Stimulated activated naive CD4-positive, alpha-beta T cell treated with Interleukin-2 at 50 U/mL for 16 hours (primary cell): ENCODE measurements around the gene MIP.
"Not testable (repeated sequence)": the region's sequence is repeated elsewhere in the genome, so short reads cannot be mapped to it uniquely, and the experiment has no call there.

Experiments used
- DNase-seq: peaks from one replicate; lab custom pipeline; 2025; lab: John Stamatoyannopoulos, UW

Gene MIP

DNA sequence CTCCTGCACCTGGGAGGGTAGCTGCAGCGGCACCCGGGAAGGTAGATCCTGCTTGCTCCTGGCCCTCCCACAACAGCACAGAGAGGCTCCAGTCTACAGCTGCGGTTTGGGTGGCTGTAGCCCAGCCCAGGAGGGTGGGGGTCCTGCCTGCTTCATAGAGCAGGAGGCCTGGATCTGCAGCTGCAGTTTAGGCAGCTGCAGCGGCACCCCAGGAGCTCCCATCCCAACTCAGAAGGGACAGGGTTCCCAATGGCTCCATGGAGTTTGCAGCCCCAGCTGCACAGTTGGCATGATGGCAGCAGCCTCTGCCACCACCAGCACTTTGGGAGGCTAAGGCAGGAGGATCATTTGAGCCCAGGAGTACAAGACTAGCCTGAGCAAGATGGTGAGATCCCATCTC is 43.7 kb downstream of the MIP start:
- no peak for DNase-seq

DNA sequence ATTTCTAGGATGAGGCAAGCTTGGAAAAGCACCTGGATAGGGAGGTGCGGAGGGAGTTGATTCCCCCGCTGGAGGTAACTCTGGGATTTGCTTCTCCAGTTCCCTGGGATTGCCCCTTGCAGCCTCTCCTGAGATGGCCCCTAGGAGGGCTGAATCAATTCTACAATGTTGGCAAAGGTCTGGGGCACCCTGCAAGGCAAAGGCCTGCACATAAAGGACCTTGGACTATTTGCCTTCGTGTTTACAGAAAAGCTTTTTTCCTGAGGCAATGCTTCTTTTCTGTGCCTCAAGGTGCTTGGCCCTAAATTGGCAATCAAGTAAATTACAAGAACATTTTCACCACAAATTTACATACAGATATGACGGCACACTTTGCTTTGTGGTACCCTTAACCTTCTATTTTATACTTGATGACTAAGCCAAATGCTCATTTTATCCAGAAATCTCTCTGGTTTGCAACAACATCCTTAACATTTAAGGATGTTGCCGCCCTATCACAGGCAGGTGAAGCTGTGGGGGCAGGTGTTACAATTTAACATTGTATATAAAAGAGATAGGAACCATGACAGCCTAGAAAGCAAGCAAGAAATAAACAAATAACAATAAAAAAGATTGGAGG is 45.5 kb downstream of the MIP start:
- DNase-seq, result no peak

DNA sequence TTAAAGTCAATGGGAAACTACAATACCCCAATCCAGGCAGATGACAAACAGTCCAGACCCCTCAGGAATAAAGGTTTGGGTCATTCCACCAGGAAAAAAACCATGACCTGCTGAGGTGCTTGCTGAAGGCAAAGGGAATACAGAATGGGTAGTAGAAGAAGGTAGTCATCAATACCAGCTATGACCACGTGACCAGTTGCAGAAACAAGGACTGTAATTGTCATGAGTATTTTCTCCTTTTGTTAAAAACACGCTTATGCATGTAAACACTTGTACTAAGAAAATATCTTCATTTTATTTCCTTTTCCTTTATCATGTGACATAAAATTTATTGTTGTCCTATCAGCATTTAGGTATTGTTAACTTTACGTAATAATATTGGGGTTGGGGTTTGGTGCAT is 50.2 kb downstream of the MIP start:
- not testable (repeated sequence) for DNase-seq

DNA sequence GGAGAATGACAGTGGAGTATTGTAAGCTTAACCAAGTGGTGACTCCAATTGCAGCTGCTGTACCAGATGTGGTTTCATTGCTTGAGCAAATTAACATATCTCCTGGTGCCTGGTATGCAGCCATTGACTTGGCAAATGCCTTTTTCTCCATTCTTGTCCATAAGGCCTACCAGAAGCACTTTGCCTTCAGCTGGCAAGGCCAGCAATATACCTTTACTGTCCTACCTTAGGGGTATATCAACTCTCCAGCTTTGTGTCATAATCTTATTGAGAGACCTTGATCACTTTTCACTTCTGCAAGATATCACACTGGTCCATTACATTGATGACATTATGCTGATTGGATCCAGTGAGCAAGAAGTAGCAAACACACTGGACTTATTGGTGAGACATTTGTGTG is 52.8 kb downstream of the MIP start:
- DNase-seq, result not testable (repeated sequence)

GRCh38 chr12:56401125-56401524 is 53.3 kb downstream of the MIP start:
- DNase-seq, result not testable (repeated sequence)
